ENCODE results near the gene POU2F3. TPM values are rescaled to one million over a fixed set of nuclear protein-coding genes. Genes with fewer than 3 reads are reported as not detected.

The POU2F3 gene
- total and polyA plus RNA-seq, 2 of the 8 experiments (the other 6 are each of a cell fraction or from before 2014, with no cell fraction given), result 1.0 to 2.1 TPM

DNA sequence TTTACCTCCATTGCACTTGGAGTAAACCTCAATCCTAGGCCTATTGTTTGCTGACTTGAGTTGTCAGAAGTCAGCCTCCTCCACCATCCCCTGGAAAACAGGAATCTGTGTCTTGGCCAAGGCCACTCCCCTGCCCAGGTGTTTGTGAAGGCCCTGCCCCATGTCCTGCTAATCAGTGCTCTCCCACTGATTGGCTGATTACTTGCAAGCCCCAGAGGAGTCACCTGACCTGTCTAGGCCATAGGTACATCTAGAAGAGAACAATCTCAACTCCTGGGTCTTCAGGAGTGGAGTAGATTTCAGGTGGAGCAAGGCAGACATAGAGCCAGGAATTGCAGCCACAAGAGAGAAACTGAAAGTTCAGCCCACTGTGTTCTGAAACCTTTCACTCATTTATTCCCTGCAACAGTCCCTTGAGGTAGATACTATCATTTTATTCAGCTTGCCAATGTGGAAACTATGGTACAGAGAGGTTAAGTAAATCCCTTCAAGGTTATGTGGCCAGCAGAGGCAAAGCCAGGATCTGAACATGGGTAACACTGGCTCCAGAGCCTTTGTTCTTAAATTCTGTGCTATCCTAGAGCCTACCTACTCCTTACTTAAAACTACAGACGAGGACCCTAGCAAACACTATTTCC, 18.7 kb upstream of the POU2F3 start (continued):
- TF ChIP-seq, protein P1, sequence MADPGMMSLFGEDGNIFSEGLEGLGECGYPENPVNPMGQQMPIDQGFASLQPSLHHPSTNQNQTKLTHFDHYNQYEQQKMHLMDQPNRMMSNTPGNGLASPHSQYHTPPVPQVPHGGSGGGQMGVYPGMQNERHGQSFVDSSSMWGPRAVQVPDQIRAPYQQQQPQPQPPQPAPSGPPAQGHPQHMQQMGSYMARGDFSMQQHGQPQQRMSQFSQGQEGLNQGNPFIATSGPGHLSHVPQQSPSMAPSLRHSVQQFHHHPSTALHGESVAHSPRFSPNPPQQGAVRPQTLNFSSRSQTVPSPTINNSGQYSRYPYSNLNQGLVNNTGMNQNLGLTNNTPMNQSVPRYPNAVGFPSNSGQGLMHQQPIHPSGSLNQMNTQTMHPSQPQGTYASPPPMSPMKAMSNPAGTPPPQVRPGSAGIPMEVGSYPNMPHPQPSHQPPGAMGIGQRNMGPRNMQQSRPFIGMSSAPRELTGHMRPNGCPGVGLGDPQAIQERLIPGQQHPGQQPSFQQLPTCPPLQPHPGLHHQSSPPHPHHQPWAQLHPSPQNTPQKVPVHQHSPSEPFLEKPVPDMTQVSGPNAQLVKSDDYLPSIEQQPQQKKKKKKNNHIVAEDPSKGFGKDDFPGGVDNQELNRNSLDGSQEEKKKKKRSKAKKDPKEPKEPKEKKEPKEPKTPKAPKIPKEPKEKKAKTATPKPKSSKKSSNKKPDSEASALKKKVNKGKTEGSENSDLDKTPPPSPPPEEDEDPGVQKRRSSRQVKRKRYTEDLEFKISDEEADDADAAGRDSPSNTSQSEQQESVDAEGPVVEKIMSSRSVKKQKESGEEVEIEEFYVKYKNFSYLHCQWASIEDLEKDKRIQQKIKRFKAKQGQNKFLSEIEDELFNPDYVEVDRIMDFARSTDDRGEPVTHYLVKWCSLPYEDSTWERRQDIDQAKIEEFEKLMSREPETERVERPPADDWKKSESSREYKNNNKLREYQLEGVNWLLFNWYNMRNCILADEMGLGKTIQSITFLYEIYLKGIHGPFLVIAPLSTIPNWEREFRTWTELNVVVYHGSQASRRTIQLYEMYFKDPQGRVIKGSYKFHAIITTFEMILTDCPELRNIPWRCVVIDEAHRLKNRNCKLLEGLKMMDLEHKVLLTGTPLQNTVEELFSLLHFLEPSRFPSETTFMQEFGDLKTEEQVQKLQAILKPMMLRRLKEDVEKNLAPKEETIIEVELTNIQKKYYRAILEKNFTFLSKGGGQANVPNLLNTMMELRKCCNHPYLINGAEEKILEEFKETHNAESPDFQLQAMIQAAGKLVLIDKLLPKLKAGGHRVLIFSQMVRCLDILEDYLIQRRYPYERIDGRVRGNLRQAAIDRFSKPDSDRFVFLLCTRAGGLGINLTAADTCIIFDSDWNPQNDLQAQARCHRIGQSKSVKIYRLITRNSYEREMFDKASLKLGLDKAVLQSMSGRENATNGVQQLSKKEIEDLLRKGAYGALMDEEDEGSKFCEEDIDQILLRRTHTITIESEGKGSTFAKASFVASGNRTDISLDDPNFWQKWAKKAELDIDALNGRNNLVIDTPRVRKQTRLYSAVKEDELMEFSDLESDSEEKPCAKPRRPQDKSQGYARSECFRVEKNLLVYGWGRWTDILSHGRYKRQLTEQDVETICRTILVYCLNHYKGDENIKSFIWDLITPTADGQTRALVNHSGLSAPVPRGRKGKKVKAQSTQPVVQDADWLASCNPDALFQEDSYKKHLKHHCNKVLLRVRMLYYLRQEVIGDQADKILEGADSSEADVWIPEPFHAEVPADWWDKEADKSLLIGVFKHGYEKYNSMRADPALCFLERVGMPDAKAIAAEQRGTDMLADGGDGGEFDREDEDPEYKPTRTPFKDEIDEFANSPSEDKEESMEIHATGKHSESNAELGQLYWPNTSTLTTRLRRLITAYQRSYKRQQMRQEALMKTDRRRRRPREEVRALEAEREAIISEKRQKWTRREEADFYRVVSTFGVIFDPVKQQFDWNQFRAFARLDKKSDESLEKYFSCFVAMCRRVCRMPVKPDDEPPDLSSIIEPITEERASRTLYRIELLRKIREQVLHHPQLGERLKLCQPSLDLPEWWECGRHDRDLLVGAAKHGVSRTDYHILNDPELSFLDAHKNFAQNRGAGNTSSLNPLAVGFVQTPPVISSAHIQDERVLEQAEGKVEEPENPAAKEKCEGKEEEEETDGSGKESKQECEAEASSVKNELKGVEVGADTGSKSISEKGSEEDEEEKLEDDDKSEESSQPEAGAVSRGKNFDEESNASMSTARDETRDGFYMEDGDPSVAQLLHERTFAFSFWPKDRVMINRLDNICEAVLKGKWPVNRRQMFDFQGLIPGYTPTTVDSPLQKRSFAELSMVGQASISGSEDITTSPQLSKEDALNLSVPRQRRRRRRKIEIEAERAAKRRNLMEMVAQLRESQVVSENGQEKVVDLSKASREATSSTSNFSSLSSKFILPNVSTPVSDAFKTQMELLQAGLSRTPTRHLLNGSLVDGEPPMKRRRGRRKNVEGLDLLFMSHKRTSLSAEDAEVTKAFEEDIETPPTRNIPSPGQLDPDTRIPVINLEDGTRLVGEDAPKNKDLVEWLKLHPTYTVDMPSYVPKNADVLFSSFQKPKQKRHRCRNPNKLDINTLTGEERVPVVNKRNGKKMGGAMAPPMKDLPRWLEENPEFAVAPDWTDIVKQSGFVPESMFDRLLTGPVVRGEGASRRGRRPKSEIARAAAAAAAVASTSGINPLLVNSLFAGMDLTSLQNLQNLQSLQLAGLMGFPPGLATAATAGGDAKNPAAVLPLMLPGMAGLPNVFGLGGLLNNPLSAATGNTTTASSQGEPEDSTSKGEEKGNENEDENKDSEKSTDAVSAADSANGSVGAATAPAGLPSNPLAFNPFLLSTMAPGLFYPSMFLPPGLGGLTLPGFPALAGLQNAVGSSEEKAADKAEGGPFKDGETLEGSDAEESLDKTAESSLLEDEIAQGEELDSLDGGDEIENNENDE (IDR thresholded peaks at IDR 0.05; ENCODE audit: insufficient replicate concordance, low read length), result no peak
- TF ChIP-seq RBBP5 (IDR thresholded peaks at IDR 0.05; ENCODE audit: borderline replicate concordance, low read depth, low read length), result no peak
- TF ChIP-seq POLR2A (IDR thresholded peaks at IDR 0.05; ENCODE audit: control extremely low read depth in 1 of 2, low read depth in 2 of 2, low read length in 2 of 2), result no peak
- no peak for TF ChIP-seq SAP30 (IDR thresholded peaks at IDR 0.05; ENCODE audit: insufficient read depth, insufficient replicate concordance, low read length)
- no peak for TF ChIP-seq EZH2 (IDR thresholded peaks at IDR 0.05; ENCODE audit: low read depth, low read length, severe bottlenecking)
- TF ChIP-seq, protein P2, sequence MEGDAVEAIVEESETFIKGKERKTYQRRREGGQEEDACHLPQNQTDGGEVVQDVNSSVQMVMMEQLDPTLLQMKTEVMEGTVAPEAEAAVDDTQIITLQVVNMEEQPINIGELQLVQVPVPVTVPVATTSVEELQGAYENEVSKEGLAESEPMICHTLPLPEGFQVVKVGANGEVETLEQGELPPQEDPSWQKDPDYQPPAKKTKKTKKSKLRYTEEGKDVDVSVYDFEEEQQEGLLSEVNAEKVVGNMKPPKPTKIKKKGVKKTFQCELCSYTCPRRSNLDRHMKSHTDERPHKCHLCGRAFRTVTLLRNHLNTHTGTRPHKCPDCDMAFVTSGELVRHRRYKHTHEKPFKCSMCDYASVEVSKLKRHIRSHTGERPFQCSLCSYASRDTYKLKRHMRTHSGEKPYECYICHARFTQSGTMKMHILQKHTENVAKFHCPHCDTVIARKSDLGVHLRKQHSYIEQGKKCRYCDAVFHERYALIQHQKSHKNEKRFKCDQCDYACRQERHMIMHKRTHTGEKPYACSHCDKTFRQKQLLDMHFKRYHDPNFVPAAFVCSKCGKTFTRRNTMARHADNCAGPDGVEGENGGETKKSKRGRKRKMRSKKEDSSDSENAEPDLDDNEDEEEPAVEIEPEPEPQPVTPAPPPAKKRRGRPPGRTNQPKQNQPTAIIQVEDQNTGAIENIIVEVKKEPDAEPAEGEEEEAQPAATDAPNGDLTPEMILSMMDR (IDR thresholded peaks at IDR 0.05; ENCODE audit: control extremely low read depth in 1 of 3, insufficient read depth in 1 of 3, low read depth in 1 of 3, low read length in 3 of 3), result no peak
- TF ChIP-seq HDAC6 (IDR thresholded peaks at IDR 0.05; ENCODE audit: low read depth, low read length), result no peak
- TF ChIP-seq SIRT6 (IDR thresholded peaks at IDR 0.05; ENCODE audit: low read length), result no peak
